Anterior cingulate cortex (tissue), 58 donors: Measurements from ENCODE around the gene ZXDC.

Experiments used
- DNase-seq, 58 donors: peaks; one replicate each; lab custom pipeline; 2025; lab: John Stamatoyannopoulos, UW

The ZXDC gene

GRCh38 chr3:126459111-126459762 lies 16.5 kb downstream of the ZXDC start:
- no peak for DNase-seq

- DNase-seq = no peak
These were observed 18.8 kb downstream of the ZXDC start for GRCh38 chr3:126456766-126457388.

GRCh38 chr3:126456211-126456610 lies 19.5 kb downstream of the ZXDC start:
- DNase-seq = no peak

GRCh38 chr3:126454437-126455198 lies 21.1 kb downstream of the ZXDC start:
- DNase-seq = no peak

GRCh38 chr3:126454025-126454424 lies 21.7 kb downstream of the ZXDC start:
- DNase-seq = no peak

GRCh38 chr3:126452213-126452612 lies 23.5 kb downstream of the ZXDC start:
- DNase-seq = no peak

- no peak for DNase-seq
These were observed 24.2 kb downstream of the ZXDC start for GRCh38 chr3:126451511-126451910.

- no peak for DNase-seq
These were observed 24.9 kb downstream of the ZXDC start for GRCh38 chr3:126450744-126451143.

- DNase-seq = no peak
These were observed 25.5 kb downstream of the ZXDC start for GRCh38 chr3:126450219-126450618.

- DNase-seq = no peak
These were observed 26.1 kb downstream of the ZXDC start for GRCh38 chr3:126449621-126450051.

GRCh38 chr3:126448893-126449180 lies 26.9 kb downstream of the ZXDC start:
- DNase-seq = no peak

GRCh38 chr3:126448136-126448892 lies 27.4 kb downstream of the ZXDC start:
- DNase-seq = no peak

- no peak for DNase-seq
These were observed 28.1 kb downstream of the ZXDC start for GRCh38 chr3:126447456-126448106.

- DNase-seq = peak in 2 of 58 donors; percentile 18 to 29
These were observed 28.9 kb downstream of the ZXDC start for GRCh38 chr3:126446791-126447190.

GRCh38 chr3:126446301-126446700 lies 29.4 kb downstream of the ZXDC start:
- no peak for DNase-seq

GRCh38 chr3:126445506-126445905 lies 30.2 kb downstream of the ZXDC start:
- no peak for DNase-seq

- DNase-seq = no peak
These were observed 32.8 kb downstream of the ZXDC start for GRCh38 chr3:126442856-126443242.

GRCh38 chr3:126442094-126442855 lies 33.4 kb downstream of the ZXDC start:
- peak in 19 of 58 donors; percentile 8 to 55 (median 34) for DNase-seq

- no peak for DNase-seq
These were observed 34.3 kb downstream of the ZXDC start for GRCh38 chr3:126441256-126441880.

- no peak for DNase-seq
These were observed 35.0 kb downstream of the ZXDC start for GRCh38 chr3:126440709-126440995.
